IPS DF 4.7 (cell line): ENCODE data around the gene OR4E1.
"Not testable (repeated sequence)": the region's sequence is repeated elsewhere in the genome, so short reads cannot be mapped to it uniquely, and the experiment has no call there.

Experiments
- DNase-seq: peaks from one replicate; pipeline ENCODE4 v3.0.0-alpha.2; 2013; ENCODE audit warnings: low spot score; ENCODE audit errors: extremely low read depth

OR4E1 gene

DNA sequence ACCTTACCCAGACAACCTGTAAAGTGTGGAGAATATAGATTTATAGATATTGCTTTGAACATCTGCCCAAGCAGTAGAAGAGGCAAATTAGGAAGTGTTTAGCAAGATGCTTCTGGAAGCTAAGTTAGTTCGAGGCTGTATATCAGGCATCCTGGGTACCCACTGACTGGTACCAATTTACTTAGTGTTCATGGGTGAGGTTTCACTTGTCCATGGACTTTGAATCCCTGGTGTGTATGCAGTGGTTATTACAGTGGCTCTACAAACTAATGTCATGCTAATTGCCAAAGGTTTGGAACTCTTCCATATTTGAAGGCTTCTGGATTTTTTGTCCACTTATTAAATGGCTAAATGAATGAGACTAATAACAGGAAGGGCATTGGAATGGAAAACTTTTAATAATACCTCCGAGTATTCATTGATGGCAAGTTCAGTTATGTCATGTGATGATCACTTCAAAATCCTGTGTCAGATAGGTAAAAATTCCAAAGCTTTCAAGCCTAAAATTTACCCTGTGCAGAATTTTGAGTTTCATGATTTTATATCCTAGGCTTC is 20.2 kb downstream of the OR4E1 start, which contains the start of gene OR4E2:
Gene OR4E2, plus strand, starts transcription at position 505 of the 555 bp plus-strand sequence. CDS start 11,248 bp downstream, outside the sequence.
- DNase-seq: no peak

GRCh38 chr14:21652209-21652808 is 21.3 kb downstream of the OR4E1 start:
- peak; percentile 7 for DNase-seq

DNA sequence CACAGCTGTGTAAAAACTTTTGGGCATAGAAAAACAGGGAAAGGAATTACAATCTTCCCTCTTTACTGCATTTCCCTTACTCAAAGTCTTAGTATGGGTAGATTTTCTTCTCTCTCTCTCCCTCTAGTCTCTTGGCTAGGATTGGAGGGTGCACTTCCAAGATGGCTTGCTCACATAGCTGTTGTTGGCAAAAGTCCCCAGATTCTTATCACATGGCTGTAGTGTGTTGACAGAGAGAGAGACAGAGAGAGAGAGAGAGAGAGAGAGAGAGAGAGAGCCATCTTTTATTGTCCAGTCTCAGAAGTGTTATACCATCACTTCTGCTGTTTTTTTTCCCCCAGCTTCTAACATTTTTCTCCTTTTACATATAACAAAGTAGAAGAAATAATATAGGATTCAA is 26.2 kb downstream of the OR4E1 start:
- DNase-seq: no peak

DNA sequence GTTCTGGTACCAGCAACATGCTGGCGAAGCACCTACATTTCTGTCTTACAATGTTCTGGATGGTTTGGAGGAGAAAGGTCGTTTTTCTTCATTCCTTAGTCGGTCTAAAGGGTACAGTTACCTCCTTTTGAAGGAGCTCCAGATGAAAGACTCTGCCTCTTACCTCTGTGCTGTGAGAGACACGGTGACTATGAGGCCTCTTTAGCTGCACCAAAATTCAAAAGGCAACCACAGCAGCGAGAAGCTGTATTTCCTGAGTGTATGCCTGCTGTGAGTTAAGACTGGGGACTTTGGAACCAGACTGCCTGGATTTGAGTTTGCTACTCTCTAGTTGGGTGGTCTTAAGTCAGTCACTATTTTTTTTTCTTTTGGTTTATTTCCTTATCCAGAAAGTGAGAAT is 30.2 kb downstream of the OR4E1 start:
- DNase-seq: no peak

DNA sequence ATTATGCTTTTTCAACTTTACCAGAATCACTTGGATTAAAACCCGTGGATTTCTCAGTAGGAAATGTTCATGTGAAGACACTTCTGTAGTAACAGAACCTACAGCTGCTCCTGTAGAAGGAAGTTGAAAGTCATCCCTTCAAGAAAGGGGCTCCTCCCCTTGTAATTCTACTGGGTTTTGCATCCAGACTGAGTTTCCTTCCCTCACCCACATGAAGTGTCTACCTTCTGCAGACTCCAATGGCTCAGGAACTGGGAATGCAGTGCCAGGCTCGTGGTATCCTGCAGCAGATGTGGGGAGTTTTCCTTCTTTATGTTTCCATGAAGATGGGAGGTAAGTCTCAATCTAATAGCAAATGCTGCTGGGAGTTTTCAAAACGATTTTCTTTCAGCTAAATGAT is 30.9 kb downstream of the OR4E1 start:
- DNase-seq: no peak

DNA sequence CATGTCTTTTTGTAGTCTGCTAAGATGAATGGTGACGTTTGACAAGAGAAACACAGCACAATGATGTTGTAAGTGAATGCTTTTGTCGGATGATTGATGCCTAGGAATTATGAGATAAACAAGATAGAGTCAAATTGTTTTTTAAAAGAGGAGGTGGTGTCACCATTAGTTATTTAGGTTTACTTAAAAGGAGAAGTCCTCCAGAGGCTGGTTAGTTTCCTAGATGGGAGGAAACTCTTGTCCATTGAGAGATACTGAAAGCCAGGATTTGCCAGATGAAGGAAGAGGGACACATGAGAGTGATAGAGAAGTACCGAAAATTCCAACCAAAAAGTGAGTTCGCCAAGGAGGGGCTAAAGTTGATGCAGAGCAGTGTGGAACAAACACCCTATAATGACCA is 38.8 kb downstream of the OR4E1 start, which contains the start of gene OR10G2:
Gene OR10G2, minus strand, starts transcription at position 101 of the 400 bp plus-strand sequence. Its CDS starts 98 bp downstream, at position 3.
- DNase-seq: no peak

- DNase-seq: no peak
Observed at GRCh38 chr14:21631084-21631483, 42.5 kb downstream of the OR4E1 start.

- not testable (repeated sequence) for DNase-seq
Observed at GRCh38 chr14:21630503-21630902, 43.1 kb downstream of the OR4E1 start.

- DNase-seq: no peak
Observed at GRCh38 chr14:21626491-21627230, 47.0 kb downstream of the OR4E1 start.
